ENCODE measurements around the gene RASSF5. TPM values are rescaled to one million over a fixed set of nuclear protein-coding genes. Genes with fewer than 3 reads are reported as not detected.
A peak's percentile ranks its signal among the peaks of the same experiment; 100 is the strongest.

RASSF5 gene
- total and polyA plus RNA-seq, 9 of the 15 experiments (the other 6 are each of a cell fraction or from before 2014, with no cell fraction given) = 6.1 to 41.0 (median 25.2) TPM

GRCh38 chr1:206579747-206580437, 72.6 kb downstream of the RASSF5 start (continued):
- TF ChIP-seq ARID3B (CRISPR knock-in tag; IDR thresholded peaks at IDR 0.05; ENCODE audit: borderline replicate concordance) (no peak), NCOA2 (IDR thresholded peaks at IDR 0.05; ENCODE audit: partially characterized antibody in 2 of 2) (no peak), MAFG (tag; conservative IDR thresholded peaks at IDR 0.05) (no peak), CREB5 (CRISPR knock-in tag; IDR thresholded peaks at IDR 0.05) (no peak), KDM2B (CRISPR knock-in tag; IDR thresholded peaks at IDR 0.05) (no peak), RBBP5 (IDR thresholded peaks at IDR 0.05; ENCODE audit: borderline replicate concordance, insufficient read depth, low read length, poor library complexity, severe bottlenecking) (no peak), RBM14 (IDR thresholded peaks at IDR 0.05; ENCODE audit: borderline replicate concordance, insufficient read depth, low read depth, low read length) (no peak), TAF1 (IDR thresholded peaks at IDR 0.05; ENCODE audit: control insufficient read depth, extremely low read depth, insufficient read depth, low read length, severe bottlenecking) (no peak), GTF2F1 (IDR thresholded peaks at IDR 0.05; ENCODE audit: low read depth, low read length) (no peak), ELF2 (CRISPR knock-in tag; IDR thresholded peaks at IDR 0.05) (peak; percentile 68; the same call in 1 of the 2 replicates), PHF8 (IDR thresholded peaks at IDR 0.05; ENCODE audit: borderline replicate concordance, low read length) (no peak), ZBTB5 (IDR thresholded peaks at IDR 0.05) (no peak), MLLT1 (IDR thresholded peaks at IDR 0.05) (no peak), ZBED1 (IDR thresholded peaks at IDR 0.05) (no peak), ARID1B (IDR thresholded peaks at IDR 0.05) (peak; percentile 33; the same call in 1 of the 2 replicates), CREB3 (tag; conservative IDR thresholded peaks at IDR 0.05; ENCODE audit: low read depth) (no peak)

All from K562 (cell line).